GM12865 (cell line): ENCODE data around the gene ZNF780B.
A peak's percentile ranks its signal among the peaks of the same experiment; 100 is the strongest.

Experiments used
- DNase-seq: peaks from one replicate; pipeline ENCODE4 v3.0.0; 2010; ENCODE audit warnings: low read depth
- H3K4me3 ChIP-seq: 2 replicates; pipeline ENCODE4 v1.5.1; 2011; ENCODE audit warnings: mild to moderate bottlenecking, low read depth, low read length, control low read depth
- TF ChIP-seq, protein P1 (sequence below): IDR thresholded peaks from 2 replicates; pipeline ENCODE4 v1.5.1; 2011; ENCODE audit warnings: low read length, control low read depth, low read depth, inconsistent platforms; ENCODE audit not compliant: insufficient read depth; ENCODE audit errors: missing control alignments

ZNF780B gene

DNA sequence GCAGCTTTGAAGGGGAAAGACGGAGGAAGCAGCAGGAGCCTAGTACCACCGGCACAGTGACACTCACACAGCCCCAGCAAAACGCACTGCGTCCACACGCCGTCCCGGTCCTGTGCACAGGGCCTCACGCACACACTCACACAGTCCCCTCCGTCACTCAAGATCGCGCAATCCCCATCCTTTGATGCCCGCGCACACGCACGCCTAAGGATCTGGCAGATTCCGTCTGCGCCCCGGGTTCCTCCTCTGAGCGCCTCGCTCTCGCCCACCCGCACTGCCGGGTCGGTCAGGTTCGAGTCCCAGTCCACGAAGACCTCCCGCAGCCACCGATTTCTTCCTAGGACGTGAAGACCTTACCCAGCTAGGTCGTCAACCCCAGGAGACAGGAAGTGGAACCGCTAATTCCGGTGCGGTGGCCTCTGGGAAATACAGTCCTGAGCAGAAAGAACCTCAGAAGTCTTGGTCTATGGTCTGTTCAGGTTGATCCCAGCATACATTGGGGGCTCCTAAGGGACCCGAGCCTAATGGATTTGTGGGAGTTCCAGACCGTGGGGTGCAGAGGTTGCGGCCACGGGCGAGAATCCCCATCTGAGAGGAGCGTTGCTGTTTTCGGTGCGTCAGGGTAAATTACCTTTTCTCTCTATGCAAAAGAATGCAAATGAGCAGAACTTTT is at the start of gene ZNF780B:
ZNF780B (minus strand) TSS at position 400 of the 673 bp plus-strand sequence. CDS start 5,899 bp downstream, outside the sequence.
- peak; percentile 82 for DNase-seq
- TF ChIP-seq, protein P1, sequence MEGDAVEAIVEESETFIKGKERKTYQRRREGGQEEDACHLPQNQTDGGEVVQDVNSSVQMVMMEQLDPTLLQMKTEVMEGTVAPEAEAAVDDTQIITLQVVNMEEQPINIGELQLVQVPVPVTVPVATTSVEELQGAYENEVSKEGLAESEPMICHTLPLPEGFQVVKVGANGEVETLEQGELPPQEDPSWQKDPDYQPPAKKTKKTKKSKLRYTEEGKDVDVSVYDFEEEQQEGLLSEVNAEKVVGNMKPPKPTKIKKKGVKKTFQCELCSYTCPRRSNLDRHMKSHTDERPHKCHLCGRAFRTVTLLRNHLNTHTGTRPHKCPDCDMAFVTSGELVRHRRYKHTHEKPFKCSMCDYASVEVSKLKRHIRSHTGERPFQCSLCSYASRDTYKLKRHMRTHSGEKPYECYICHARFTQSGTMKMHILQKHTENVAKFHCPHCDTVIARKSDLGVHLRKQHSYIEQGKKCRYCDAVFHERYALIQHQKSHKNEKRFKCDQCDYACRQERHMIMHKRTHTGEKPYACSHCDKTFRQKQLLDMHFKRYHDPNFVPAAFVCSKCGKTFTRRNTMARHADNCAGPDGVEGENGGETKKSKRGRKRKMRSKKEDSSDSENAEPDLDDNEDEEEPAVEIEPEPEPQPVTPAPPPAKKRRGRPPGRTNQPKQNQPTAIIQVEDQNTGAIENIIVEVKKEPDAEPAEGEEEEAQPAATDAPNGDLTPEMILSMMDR = no peak
- peak within 1 kb of the TSS; percentile 87 for H3K4me3 ChIP-seq

DNA sequence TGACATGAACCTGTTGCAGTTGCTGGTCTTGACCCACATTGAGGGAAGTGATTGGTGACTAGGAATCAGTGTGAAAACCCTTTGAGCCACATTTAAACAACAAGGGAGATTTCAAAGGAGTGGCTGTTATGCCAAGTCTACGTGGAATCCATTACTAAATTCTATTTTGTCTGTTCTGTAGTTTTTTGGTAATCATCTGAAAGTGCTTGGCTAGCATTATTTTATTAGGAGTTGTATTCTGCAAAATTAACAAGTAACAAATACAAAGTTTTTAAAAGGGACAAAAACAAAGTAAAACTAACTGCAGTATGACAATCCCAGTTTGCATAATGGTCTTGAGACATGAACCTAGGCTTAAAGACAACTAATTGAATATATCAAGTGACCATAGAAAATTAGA is 48.7 kb upstream of the ZNF780B start:
- no peak for DNase-seq
- TF ChIP-seq, protein P1 = no peak
- no peak overlapping the region for H3K4me3 ChIP-seq

DNA sequence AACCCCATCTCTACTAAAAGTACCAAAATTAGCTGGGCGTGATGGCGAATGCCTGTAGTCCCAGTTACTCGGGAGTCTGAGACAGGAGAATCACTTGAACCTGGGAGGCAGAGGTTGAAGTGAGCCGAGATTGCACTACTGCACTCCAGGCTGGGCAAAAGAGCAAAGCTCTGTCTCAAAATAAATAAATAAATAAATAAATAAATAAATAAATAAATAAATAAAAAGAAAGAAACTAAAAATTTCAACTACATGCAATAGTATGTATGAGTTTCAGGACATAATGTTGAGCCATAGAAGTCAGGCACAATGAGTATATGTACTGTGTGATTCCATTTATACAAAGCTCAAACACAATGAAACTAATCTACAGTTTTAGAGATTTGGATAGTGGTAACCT is 47.6 kb upstream of the ZNF780B start:
- no peak for DNase-seq

DNA sequence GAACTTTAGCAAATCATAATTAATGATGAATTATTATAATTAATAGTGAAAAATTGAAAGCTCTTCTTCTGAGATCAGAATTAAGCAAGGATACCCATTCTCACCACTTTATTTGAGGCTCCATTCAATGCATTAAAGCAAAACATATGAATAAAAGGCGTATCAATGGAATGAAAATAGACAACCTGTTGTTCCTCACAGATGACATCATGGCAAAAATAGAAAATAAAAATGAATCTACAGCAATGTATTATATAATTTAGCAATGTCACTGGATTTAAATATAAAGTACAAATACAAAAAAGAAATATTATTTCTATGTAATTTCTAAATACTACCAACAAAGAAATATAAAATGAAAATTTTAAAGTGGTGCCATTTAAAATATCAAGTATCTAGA is 45.8 kb upstream of the ZNF780B start:
- TF ChIP-seq, protein P1 = no peak
- DNase-seq = no peak

More for the DNA sequence above, 47.6 kb upstream of the ZNF780B start:
- TF ChIP-seq, protein P1 = no peak
- no peak overlapping the region for H3K4me3 ChIP-seq

DNA sequence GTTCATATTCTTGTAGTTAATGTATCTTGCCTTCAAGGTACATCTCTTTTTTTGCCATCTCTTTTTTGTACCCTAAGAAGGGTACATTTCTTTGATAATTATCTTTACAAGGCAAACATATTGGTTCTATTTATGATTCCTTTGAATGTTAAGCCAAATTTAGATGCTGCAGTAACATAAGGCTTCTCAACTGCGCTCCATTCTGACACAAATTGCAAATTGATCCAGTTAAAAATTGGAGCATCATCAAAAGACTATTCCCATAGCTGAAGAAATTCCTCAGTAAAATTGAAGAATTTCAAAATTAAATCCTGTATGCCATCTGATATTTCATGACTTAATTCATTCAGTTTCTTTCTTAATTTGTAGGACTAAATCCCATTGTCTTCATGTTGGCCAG is 37.4 kb upstream of the ZNF780B start:
- TF ChIP-seq, protein P1 = no peak
- no peak overlapping the region for H3K4me3 ChIP-seq
- DNase-seq = no peak

More for the DNA sequence above, 45.8 kb upstream of the ZNF780B start:
- H3K4me3 ChIP-seq = no peak overlapping the region

DNA sequence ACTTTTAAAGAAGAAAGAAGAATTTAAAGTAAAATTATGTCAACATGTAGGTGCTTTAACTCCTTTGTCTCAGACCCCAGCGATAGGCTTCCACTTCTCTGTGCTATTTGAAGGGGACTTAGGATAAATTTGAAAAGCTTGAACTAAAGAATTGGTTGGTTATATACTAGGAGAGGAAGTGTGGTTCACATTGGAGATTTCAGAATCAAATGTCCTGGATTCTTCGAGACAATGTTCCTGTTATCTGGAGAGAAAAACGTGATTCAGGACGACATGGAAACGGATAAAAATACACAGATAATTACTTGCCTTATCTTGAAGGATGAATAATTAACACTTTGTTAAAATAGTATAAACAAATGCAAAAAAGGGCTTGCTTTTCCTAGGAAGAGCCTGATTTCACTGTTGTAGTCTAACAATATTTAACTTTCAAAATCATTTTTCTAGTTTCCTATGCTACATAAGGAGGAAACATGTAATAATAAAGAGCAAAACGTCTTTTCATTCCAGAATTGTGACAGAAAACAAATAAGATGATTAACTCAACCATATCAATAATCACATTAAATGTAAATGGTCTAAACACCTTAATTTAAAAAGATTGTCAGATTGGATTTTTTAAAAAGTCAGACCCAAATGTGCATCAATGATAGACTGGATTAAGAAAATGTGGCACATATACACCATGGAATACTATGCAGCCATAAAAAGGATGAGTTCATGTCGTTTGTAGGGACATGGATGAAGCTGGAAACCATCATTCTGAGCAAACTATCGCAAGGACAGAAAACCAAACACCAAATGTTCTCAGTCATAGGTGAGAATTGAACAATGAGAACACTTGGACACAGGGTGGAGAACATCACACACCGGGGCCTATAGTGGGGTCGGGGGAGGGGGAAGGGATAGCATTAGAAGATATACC is 35.4 kb upstream of the ZNF780B start:
- H3K4me3 ChIP-seq = peak overlapping the region; percentile 80
- no peak for DNase-seq
- TF ChIP-seq, protein P1 = no peak
